Common myeloid progenitor, CD34-positive (primary cell): ENCODE results near the gene AGER.

ENCODE experiments used
- CTCF ChIA-PET: fragments of 350-600 bp; sonication (Branson Sonifier 250); formaldehyde crosslinking; loops from one replicate; lab custom pipeline; 2021; ENCODE audit warnings: antibody characterized with exemption; lab: Charles Lee
- POLR2A ChIA-PET: fragments of 350-600 bp; sonication (Branson Sonifier 250); formaldehyde crosslinking; loops from one replicate; lab custom pipeline; 2021; ENCODE audit warnings: antibody characterized with exemption; lab: Charles Lee
- DNase-seq, 3 donors: peaks; one replicate each; pipeline versions ENCODE4 v3.0.0 to v3.0.0-alpha.2; 2013
- H3K27ac ChIP-seq, 2 experiments: 1 replicate in 1 of 2; 2 replicates in 1 of 2; pipeline ENCODE4 v1.7.0; 2013; ENCODE audit warnings: inconsistent platforms in 2 of 2, low read length in 2 of 2, mild to moderate bottlenecking in 2 of 2, low read depth in 1 of 2, moderate library complexity in 1 of 2; ENCODE audit not compliant: severe bottlenecking in 2 of 2, insufficient read depth in 1 of 2, poor library complexity in 1 of 2
- H3K27me3 ChIP-seq, 5 experiments: replicated peaks in 2 of 5; 1 replicate in 3 of 5; 2 replicates in 2 of 5; pipeline versions ENCODE4 v1.6.1 to v1.7.0; 2013; ENCODE audit warnings: low read length in 4 of 5, mild to moderate bottlenecking in 2 of 5, moderate library complexity in 2 of 5, inconsistent platforms in 1 of 5; ENCODE audit not compliant: insufficient read depth in 5 of 5, control insufficient read depth in 4 of 5
- H3K36me3 ChIP-seq, 4 experiments: 1 replicate in 2 of 4; 2 replicates in 2 of 4; pipeline versions ENCODE4 v1.6.1 to v1.7.0; 2013; ENCODE audit warnings: low read length in 3 of 4, control low read depth in 1 of 4, mild to moderate bottlenecking in 1 of 4; ENCODE audit not compliant: control insufficient read depth in 4 of 4, insufficient read depth in 4 of 4
- H3K4me1 ChIP-seq, 4 experiments: 1 replicate in 3 of 4; 2 replicates in 1 of 4; pipeline versions ENCODE4 v1.6.1 to v1.7.1; 2013; ENCODE audit warnings: low read length in 3 of 4, mild to moderate bottlenecking in 3 of 4, control low read depth in 1 of 4, inconsistent platforms in 1 of 4, moderate library complexity in 1 of 4; ENCODE audit not compliant: control insufficient read depth in 4 of 4, insufficient read depth in 4 of 4; ENCODE audit errors: control extremely low read depth in 1 of 4
- H3K4me3 ChIP-seq, 7 experiments: 1 replicate in 4 of 7; 2 replicates in 3 of 7; pipeline versions ENCODE4 v1.5.1 to v1.7.0; 2013; ENCODE audit warnings: mild to moderate bottlenecking in 7 of 7, low read length in 6 of 7, moderate library complexity in 6 of 7, inconsistent platforms in 2 of 7, low read depth in 2 of 7, control low read depth in 1 of 7; ENCODE audit not compliant: insufficient read depth in 4 of 7, control insufficient read depth in 1 of 7; ENCODE audit errors: extremely low read depth in 1 of 7
- H3K9me3 ChIP-seq, 5 experiments: 1 replicate in 4 of 5; 2 replicates in 1 of 5; pipeline versions ENCODE4 v1.6.1 to v1.7.1; 2013; ENCODE audit warnings: low read length in 4 of 5, mild to moderate bottlenecking in 2 of 5, inconsistent platforms in 1 of 5, low read depth in 1 of 5, moderate library complexity in 1 of 5; ENCODE audit not compliant: control insufficient read depth in 4 of 5, insufficient read depth in 2 of 5; ENCODE audit errors: control extremely low read depth in 1 of 5
- WGBS: methylation state at CpG from one replicate; pipeline ENCODE4 v1.1.5; 2013; ENCODE audit not compliant: insufficient coverage; 5-methylcytosine and 5-hydroxymethylcytosine counted together

Gene AGER

DNA sequence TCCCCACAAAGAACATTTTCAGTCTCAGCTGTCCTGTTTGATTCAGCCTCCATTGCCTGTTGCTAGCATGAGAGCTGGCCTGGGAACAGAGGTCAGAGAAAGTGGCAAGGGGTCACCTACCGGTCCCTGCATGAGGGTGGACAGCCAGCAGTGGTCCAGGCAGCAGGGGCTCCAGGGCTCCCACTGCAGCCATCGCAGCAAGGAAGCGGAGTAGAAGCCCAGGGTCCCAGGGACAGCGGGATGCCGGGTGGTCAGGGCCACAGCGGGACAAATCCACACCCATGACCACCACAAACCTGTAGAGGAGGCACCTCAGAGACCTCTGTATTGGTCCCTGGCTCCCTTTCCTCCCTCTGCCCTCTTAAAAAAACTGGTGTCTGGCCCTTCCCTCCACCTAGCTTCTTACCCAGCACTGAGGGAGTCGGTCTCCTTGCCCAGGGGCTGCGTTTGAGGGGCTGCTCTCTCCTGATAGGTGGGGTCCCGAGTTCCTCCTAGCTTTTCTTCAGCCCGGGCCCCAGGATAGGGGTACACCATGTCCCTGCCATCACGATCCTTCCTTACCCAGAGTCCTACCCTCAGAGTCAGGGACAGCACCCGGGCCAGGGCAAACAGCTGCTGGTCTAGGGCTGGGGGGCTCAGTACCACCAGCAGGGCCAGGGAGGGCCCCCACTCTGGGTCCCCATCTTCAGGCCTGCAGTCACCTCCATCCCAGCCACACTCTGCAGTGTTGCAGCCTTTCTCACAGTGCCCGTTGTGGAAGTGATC lies 16.8 kb upstream of the AGER start:
- H3K27me3 ChIP-seq, result no peaks in the 10 kb centered on the region
- H3K9me3 ChIP-seq, result no peaks in the 10 kb centered on the region
- ChIA-PET POLR2A (no interaction called here), CTCF (no interaction called here)
- H3K4me1 ChIP-seq, result peaks cover 0 to 17% (median 14%) of the 10 kb centered on the region in 4 experiments
- no peak overlapping the region for H3K27ac ChIP-seq
- DNase-seq, result no peak
- H3K36me3 ChIP-seq, result no peaks in the 10 kb centered on the region
- no peak overlapping the region for H3K4me3 ChIP-seq
- WGBS, result 97% methylated on average over 12 of the region's 13 CpGs

DNA sequence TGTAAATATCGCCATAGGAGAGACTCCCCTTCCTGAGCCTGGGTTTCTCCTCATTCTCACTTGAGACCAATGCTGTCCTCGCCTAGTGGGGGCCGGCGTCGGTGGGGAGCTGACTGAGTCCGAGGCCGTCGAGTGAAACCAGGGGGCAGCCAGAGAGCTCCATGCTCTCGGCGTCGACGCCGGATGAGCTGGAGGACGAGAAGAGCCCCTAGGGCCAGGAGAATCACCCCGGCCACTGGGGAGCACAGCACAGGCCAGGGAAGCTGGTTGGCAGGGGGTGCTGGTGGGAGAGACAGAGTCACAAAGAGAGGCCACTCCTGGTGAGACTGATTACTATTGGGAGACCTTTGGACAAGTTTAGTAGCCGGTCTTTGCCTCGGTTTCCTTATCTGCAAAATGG lies 14.8 kb upstream of the AGER start:
- H3K9me3 ChIP-seq, result no peaks in the 10 kb centered on the region
- WGBS, result 95% methylated on average over 17 of the region's 17 CpGs
- H3K27me3 ChIP-seq, result no peaks in the 10 kb centered on the region
- no peak overlapping the region for H3K27ac ChIP-seq
- H3K36me3 ChIP-seq, result no peaks in the 10 kb centered on the region
- ChIA-PET CTCF (interaction anchor here (1.3 kb wide), 1 partner anchor 45 kb away, joined by 4 read pairs; no protein-coding TSS in a partner anchor), POLR2A (no interaction called here)
- no peak overlapping the region for H3K4me3 ChIP-seq
- no peak for DNase-seq
- H3K4me1 ChIP-seq, result peaks cover 9 to 32% (median 29%) of the 10 kb centered on the region in 4 experiments

DNA sequence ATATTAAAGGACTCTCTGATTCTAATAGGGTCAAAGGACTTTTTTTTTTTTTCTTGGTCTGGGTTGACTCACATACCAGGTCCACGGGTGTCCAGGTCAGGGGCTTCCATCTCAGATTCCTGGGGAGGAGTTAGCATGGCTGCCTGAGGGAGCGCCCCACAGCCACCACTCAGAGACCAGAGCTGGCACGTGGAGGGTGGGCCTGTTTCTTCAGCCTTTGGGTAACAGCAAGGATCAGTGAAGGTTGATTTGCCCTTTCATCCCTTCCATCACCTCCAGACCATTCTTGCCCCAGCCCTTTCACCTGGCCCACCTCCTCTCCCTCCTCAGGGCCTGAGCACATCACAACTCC lies 14.3 kb upstream of the AGER start:
- Histone ChIP-seq H3K4me3 (no peak overlapping the region), H3K27me3 (no peaks in the 10 kb centered on the region), H3K27ac (no peak overlapping the region), H3K4me1 (peaks cover 15 to 38% (median 35%) of the 10 kb centered on the region in 4 experiments), H3K36me3 (no peaks in the 10 kb centered on the region), H3K9me3 (no peaks in the 10 kb centered on the region)
- no peak for DNase-seq
- CTCF ChIA-PET, result interaction anchor here (1.3 kb wide), 1 partner anchor 45 kb away, joined by 4 read pairs; no protein-coding TSS in a partner anchor
- 100% methylated on average over 2 of the region's 3 CpGs for WGBS
- POLR2A ChIA-PET, result no interaction called here

DNA sequence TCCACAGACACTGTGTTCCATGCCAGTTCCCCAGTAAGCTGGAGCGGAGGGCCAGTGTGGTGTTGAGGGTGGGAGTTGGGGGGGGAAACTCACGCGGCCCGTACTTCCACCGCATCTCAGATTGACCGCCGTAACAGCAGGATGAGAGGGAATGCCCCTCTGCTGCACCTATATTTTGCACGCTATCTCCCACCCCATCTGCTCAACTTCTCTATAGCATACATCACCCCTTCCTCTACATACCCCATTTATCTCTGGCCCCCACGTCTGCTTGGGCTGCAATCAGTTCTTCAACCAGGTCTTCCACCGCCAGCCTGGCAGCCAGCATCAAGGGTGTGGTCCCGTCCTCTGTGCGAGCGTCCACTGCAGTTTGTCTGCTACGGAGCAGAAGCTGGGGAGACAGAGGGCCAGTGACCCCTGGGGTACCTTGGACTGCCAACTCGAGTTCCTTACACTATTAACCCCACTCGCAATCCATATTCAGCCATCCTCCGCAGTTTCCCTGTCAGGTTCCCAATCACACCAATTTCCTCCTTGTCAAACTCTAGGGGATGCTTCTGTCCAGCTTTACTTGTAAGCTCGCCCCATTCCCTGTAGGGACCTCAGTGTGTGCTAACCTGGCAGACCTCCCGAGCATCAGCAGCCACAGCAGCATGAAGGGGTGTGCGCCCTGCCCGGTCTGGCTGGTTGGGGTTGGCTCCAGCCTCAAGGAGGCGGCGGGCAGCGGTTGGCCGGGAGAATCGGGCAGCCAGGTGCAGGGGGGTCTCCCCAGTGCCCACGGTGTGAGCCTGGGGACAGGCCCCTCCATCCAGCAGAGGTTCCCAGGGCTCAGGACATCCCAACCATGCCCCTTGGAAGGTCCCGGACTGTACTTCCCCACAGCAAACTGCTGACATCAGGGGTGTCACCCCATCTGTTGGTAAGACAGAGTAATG lies 12.9 kb upstream of the AGER start:
- ChIA-PET CTCF (interaction anchor here (0.7 to 2.9 kb wide), 5 partner anchors 10 to 261 kb away, joined by 3 to 10 read pairs (median 4); partner anchors contain the start of gene NOTCH4), POLR2A (interaction anchor here (0.6 to 0.7 kb wide), 2 partner anchors 17 to 225 kb away, joined by 3 to 4 read pairs; no protein-coding TSS in a partner anchor)
- no peaks in the 10 kb centered on the region for H3K36me3 ChIP-seq
- peak in 2 of 3 donors; percentile 87 to 92 for DNase-seq
- H3K4me1 ChIP-seq, result peaks cover 16 to 51% (median 47%) of the 10 kb centered on the region in 4 experiments
- no peaks in the 10 kb centered on the region for H3K27me3 ChIP-seq
- WGBS, result 51% methylated on average over 19 of the region's 28 CpGs
- peak overlapping the region; percentile 98 to 99 for H3K27ac ChIP-seq
- H3K9me3 ChIP-seq, result no peaks in the 10 kb centered on the region
- H3K4me3 ChIP-seq, result peak overlapping the region; percentile 84 to 98 (median 95)

DNA sequence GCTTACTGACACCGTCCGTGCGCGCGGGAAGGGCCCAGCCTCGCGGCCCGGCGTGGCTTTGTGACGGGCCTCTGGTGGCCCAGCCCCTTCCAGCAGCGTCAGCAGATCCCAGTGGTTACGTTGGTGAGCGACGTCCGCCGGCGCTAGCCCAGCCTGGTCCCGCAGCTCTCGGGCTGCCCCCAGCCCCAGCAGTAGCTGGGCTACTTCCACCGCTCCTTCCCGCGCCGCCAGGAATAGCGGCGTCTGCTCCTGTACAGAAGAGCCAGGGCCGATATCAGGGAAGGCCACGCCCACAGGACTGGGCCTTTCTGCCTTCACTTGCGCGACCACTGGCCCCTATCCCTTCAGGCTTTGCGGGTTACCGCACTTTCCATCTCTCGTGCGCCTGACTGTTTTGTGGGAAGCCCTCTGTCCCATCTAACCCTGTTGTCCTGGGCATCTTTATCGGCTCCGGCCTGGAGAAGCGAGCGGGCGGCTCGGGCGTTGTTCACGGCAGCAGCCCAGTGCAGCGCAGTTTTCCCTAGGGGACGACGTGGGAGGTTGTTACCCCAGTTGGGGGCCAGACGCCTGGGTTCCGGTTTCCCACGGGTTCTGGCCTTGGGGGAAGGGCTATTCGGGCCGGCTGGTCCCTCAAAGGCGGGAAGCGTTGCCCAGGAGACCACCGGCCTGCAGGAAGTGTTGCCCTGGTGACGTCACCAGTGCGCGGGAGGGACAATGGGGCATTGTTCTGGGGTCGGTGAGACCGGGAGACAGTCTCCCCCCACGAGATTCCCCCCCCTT lies 12.0 kb upstream of the AGER start:
- ChIA-PET POLR2A (interaction anchor here (0.5 to 1.6 kb wide), 6 partner anchors 15 to 493 kb away, joined by 3 to 6 read pairs (median 4); partner anchors contain the start of genes AGPAT1 and ATF6B), CTCF (interaction anchor here (0.7 to 2.9 kb wide), 18 partner anchors 11 to 262 kb away, joined by 3 to 13 read pairs (median 3); partner anchors contain the start of genes FKBPL and NOTCH4)
- Histone ChIP-seq H3K27ac (peak overlapping the region; percentile 98 to 99), H3K36me3 (no peaks in the 10 kb centered on the region), H3K27me3 (no peaks in the 10 kb centered on the region), H3K4me3 (peak overlapping the region; percentile 84 to 98 (median 95)), H3K4me1 (peaks cover 16 to 59% (median 55%) of the 10 kb centered on the region in 4 experiments), H3K9me3 (no peaks in the 10 kb centered on the region)
- DNase-seq, result peak; percentile 60 to 83 (median 78)
- WGBS, result 0% methylated on average over 48 of the region's 58 CpGs

DNA sequence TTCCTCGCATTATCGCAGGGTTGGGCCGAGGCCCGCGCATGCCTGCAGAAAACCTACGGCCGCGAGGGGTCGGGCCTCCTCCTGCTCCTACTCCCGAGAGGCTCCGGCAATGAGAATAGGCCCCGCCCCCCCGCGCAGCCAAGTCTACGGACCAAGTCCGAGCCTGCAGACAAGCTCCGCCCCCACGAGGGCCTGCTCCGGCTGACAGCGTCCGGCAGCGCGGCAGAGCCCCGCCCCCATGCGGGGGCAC lies 11.5 kb upstream of the AGER start:
- H3K4me1 ChIP-seq, result peaks cover 16 to 64% (median 61%) of the 10 kb centered on the region in 4 experiments
- DNase-seq, result peak; percentile 100
- WGBS, result 0% methylated on average over 25 of the region's 25 CpGs
- H3K4me3 ChIP-seq, result peak overlapping the region in 6 of 7 experiments; percentile 84 to 98 (median 96)
- peak overlapping the region; percentile 98 to 99 for H3K27ac ChIP-seq
- H3K36me3 ChIP-seq, result no peaks in the 10 kb centered on the region
- no peaks in the 10 kb centered on the region for H3K9me3 ChIP-seq
- no peaks in the 10 kb centered on the region for H3K27me3 ChIP-seq
- ChIA-PET POLR2A (interaction anchor here (0.5 to 1.6 kb wide), 4 partner anchors 14 to 494 kb away, joined by 3 to 6 read pairs (median 4); partner anchors contain the start of genes AGPAT1 and ATF6B), CTCF (interaction anchor here (0.7 to 2.9 kb wide), 15 partner anchors 13 to 79 kb away, joined by 3 to 13 read pairs (median 3); partner anchors contain the start of gene FKBPL)
